SK-N-DZ (cell line): ENCODE results near the gene PRRT1.
A peak's percentile ranks its signal among the peaks of the same experiment; 100 is the strongest.
"Not testable (repeated sequence)": the region's sequence is repeated elsewhere in the genome, so short reads cannot be mapped to it uniquely, and the experiment has no call there.

Experiments used
- DNase-seq: peaks from one replicate; pipeline ENCODE4 v3.0.0-alpha.2; 2015; ENCODE audit warnings: low spot score

PRRT1 gene

DNA sequence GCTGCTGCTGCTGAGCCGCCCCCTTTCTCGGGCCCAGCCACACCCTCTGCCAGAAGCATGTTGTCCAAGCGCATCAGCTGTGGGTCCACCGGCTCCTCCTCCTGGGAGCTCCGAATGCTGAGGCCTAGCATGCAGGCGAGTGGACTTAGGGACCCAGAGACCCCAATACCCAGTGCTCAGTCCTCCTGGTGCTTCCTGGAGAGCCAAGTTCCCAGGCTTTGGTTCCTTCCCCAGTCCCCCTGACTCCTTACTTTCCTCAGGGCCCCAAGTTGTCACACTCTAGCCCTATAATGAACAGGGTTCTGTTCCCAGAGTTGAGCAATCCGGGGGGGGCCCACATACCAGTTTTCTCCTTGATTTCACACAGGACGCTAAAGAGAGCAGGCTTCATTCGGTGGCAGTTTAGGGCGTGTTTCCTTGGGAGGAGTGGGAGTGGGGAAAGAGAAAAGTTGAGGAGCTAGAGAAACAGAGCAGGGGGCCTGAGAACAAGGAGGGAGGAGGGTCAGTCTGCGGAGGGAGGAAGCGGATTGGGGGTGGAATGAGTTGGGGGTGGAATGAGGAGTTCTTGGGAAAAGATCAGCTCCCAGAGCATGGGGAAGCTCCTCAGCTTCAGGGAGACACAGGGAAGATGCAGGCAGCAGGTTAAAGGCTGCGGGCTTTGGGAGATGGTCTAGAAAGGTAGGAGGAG, 36.8 kb upstream of the PRRT1 start:
- DNase-seq: no peak

DNA sequence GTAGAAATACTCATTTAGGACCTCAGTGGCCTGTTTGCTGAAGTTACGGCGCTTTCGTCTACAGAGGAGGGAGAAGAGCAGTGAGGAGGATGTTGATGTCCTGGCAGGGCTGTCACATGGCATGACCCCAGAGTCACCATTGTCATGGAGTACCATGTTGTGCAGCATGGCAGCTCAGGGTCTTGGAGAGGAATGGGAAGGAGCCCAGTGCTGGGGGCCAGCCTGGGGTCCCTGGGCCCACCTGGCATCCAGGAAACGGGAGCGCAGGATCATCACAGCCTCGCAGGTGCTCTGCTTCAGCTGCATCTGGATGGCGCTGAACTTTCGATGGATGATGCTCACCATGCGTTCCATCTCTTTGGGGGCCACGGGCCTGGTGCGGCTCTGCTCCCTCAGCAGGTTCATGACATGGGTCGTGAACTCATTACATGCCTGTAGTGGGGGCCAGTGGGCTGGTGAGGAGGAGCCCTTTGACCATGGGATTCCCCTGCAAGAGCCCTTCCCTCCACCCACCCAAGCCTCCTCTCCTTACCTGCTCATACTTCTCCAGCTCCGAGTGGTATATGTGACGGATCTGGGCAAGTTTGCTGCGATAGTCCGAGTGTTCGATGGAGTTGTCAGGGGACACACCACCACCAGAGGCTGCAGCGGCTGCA, 36.1 kb upstream of the PRRT1 start:
- not testable (repeated sequence) for DNase-seq

GRCh38 chr6:32187009-32187709, 35.4 kb upstream of the PRRT1 start:
- DNase-seq: no peak

- not testable (repeated sequence) for DNase-seq
Observed at GRCh38 chr6:32186151-32186840, 34.6 kb upstream of the PRRT1 start.

DNA sequence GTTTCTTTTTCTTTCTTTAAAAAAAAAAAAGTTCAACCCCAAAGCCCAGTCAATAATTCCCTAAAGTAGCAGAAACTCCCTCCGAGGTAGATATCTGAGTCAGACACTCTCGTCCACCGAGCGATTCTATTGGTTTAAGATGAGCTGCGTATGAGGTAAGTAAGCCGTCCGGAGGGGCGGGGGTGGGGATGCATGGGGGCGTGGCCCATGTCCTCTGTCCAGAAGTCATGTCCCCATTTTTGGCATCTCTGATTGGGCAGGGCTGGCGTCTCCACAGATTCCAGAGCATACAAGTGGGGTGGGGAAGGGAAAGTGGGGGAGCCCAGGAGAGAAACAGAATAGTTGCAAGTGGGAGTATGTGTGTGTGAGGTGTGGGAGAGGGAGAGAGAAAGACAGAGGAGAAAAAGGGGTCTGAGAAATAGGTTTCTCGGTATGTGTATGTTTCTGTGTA, 34.0 kb upstream of the PRRT1 start:
- DNase-seq: peak; percentile 47

DNA sequence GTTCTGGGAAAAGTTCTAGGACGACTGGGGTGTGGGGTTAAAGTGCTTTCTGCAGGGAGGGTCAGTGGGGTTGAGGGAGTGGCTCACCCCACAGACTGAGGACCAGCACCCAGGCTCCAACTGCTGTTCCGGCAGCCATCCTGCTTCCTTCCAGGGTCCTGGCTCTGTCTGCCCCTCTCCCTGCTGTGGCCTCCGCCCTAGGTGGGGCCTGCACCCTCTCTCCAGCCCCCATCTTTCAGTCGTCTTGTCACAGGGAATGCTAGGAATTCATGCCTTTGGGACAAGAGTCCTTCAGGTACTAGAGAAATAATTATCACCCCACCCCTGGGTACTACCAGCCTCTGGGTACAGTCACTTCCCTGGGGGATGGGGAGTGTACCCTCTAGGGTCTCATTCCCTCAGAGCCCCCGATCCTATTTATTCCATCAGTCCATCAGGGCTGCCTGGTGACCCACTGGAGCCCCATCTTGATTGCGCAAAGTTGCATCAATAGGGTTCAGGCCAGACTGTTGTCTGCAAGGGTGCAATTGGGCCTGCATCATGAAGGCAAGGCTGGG, 32.4 kb upstream of the PRRT1 start, which contains the start of gene AGER:
TSS of gene AGER (minus strand) at position 170 of the 557 bp plus-strand sequence. CDS start at position 139, 31 bp downstream.
- DNase-seq: no peak

DNA sequence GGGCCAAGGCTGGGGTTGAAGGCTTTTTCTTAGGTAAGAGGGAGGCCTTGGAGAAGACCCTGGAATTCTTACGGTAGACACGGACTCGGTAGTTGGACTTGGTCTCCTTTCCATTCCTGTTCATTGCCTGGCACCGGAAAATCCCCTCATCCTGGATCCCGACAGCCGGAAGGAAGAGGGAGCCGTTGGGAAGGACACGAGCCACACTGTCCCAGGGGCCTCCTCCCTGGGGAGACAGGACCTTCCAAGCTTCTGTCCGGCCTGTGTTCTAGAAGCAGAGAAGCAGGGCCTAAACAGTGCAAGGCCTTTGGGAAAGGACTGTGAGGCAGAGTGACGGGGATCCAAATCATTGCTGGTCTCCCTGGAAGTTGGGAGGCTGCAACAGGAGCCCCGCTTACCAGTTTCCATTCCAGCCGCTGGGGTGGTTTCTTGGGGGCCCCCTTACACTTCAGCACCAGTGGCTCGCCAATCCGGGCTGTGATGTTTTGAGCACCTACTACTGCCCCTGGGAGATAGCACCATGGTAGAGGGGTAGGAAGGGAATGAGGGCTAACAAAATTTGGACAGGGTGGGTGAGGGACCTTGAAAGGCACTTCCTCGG, 31.8 kb upstream of the PRRT1 start:
- DNase-seq: no peak

DNA sequence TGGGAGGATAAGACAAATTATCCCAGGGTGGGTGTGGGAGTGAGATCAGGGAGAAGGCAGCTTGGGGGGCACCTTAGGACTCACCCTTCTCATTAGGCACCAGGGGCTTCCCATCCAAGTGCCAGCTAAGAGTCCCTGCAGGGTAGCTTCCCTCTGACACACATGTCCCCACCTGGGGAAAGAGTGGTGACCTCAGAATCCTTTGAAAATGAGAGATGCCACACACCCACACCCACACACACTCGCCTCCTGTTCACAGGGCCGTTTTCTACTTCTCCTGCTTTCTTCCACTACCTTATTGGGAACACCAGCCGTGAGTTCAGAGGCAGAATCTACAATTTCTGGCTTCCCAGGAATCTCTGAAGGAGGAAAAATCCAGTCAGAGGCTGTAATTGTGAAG, 31.3 kb upstream of the PRRT1 start:
- DNase-seq: no peak

GRCh38 chr6:32182555-32182981, 30.8 kb upstream of the PRRT1 start:
- no peak for DNase-seq

DNA sequence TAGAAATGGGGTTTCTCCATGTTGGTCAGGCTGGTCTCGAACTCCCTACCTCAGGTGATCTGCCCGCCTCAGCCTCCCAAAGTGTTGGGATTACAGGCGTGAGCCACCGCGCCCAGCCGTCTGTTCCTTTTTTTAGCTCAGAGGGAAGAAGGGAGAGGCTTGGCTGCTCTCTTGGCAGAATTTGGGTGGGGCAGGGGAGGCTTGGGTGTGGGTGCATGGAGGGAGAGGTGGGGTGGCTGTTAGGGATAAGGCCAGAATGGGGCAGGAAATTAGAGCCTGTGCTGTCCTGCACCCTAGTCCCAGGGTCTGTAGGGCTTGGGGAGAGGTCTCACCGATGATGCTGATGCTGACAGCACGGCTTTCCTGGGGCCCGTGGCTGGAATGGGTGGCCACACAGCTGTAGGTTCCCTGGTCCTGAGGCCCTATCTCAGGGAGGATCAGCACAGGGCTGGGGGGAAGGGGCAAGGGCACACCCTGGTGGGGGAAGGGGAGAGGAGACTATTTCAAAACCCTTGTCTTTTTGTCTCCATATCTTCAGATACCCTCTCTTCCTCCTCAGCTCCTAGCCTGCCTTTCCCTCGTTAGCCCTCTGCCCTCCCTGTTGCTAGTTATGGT, 30.3 kb upstream of the PRRT1 start:
- no peak for DNase-seq

GRCh38 chr6:32181148-32181702, 29.5 kb upstream of the PRRT1 start:
- no peak for DNase-seq

GRCh38 chr6:32179766-32180405, 28.1 kb upstream of the PRRT1 start:
- no peak for DNase-seq

GRCh38 chr6:32178547-32179440, 27.1 kb upstream of the PRRT1 start:
- DNase-seq: no peak

DNA sequence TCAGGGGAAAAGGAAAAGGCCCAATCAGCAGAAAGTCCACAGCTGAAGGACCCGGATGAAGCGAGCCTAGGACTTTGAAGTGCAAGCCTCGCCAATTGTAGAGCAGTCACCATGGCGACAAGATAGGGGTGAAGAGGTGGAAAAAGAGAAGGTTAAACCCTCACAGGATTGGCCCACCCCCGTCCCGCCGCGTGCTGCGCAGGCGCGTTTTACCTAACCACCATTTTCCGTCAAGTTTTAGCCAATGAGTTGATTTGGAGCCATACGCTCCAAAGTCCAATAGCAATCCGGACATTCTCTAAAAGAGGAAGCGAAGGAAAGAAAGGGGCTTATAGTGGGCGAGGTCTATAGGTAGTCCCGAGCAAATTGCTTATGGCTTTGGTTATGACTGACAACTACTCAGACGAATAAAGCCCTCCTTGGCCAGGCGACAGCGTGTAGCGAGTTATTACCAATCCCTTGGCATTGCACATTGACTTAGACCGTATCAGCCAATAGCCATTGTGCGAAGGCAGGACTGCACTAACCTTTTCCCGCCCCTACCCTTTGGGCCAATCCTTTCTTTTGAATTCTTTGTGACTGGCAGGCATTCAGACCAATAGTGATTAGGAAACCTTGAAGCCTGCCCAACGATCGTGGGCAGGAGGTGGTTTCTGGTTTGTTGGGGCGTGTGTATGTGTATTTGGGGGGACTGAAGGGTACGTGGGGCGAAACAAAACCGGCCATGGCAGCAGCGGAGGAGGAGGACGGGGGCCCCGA, 26.2 kb upstream of the PRRT1 start, which contains the start of gene RNF5:
TSS of gene RNF5 (plus strand) at position 618 of the 759 bp plus-strand sequence. CDS start at position 725, 107 bp downstream.
- DNase-seq: peak; percentile 100

DNA sequence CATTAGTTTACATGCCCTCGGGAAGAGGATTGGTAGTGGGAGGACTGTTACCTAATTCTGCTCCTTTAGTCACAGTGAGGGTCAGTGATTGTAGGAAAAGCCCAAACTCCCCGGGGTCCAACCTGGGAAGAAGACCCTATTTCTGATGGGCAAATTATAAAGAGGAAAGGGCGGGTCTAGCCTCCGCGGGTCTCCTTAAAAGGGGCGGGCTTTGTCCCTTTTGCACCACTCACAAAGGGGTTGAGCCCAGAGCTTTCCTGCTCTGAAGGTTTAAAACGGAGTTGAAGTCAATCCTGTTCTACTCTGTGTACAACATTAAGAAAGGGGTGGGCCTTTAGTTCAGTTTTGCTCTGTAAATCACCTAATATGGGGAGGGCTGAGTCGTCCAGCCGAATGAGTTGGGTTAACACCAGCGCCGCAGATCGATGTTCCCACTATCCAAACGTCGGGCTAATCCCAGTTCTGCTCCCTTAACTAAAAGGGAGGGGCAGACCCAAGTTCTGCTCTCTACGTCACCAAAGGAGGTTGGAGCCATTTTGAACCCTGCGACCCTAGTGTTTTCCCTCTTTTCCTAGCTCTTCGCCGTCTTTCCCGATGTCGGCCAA, 25.5 kb upstream of the PRRT1 start:
- DNase-seq: peak; percentile 84

- DNase-seq: no peak
Observed at GRCh38 chr6:32176476-32177182, 24.9 kb upstream of the PRRT1 start.
